ENCODE measurements around the gene CTCF.
"Not testable (repeated sequence)": the region's sequence is repeated elsewhere in the genome, so short reads cannot be mapped to it uniquely, and the experiment has no call there.

CTCF gene, protein sequence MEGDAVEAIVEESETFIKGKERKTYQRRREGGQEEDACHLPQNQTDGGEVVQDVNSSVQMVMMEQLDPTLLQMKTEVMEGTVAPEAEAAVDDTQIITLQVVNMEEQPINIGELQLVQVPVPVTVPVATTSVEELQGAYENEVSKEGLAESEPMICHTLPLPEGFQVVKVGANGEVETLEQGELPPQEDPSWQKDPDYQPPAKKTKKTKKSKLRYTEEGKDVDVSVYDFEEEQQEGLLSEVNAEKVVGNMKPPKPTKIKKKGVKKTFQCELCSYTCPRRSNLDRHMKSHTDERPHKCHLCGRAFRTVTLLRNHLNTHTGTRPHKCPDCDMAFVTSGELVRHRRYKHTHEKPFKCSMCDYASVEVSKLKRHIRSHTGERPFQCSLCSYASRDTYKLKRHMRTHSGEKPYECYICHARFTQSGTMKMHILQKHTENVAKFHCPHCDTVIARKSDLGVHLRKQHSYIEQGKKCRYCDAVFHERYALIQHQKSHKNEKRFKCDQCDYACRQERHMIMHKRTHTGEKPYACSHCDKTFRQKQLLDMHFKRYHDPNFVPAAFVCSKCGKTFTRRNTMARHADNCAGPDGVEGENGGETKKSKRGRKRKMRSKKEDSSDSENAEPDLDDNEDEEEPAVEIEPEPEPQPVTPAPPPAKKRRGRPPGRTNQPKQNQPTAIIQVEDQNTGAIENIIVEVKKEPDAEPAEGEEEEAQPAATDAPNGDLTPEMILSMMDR

GRCh38 chr16:67562526-67562917 is at the start of gene CTCF:
CTCF (plus strand) TSS chr16:67562526; CDS start chr16:67610833, 48,307 bp downstream.
- in situ Hi-C loops (cut with MboI; ENCODE audit: low sequenced_read_pairs) = no loop called here

DNA sequence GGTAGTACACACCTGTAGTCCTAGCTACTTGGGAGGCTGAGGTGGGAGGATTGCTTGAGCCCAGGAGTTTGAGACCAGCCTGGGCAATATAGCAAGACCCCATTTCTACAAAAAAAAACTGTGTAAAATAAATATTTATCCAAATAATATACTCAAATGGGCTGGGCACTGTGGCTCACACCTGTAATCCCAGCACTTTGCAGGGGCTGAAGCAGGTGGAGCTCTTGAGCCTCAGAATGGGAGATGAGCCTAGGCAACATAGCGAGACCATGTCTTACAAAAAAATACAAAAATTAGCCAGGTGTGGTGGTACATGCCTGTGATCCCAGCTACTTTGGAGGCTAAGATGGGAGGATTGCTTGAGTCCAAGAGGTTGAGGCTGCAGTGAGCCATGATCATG is 48.4 kb upstream of the CTCF start:
- in situ Hi-C loops (cut with MboI; ENCODE audit: low sequenced_read_pairs) = not testable (repeated sequence)

- in situ Hi-C loops (cut with MboI; ENCODE audit: low sequenced_read_pairs) = no loop called here
These were observed 47.9 kb upstream of the CTCF start for GRCh38 chr16:67514382-67514828.

DNA sequence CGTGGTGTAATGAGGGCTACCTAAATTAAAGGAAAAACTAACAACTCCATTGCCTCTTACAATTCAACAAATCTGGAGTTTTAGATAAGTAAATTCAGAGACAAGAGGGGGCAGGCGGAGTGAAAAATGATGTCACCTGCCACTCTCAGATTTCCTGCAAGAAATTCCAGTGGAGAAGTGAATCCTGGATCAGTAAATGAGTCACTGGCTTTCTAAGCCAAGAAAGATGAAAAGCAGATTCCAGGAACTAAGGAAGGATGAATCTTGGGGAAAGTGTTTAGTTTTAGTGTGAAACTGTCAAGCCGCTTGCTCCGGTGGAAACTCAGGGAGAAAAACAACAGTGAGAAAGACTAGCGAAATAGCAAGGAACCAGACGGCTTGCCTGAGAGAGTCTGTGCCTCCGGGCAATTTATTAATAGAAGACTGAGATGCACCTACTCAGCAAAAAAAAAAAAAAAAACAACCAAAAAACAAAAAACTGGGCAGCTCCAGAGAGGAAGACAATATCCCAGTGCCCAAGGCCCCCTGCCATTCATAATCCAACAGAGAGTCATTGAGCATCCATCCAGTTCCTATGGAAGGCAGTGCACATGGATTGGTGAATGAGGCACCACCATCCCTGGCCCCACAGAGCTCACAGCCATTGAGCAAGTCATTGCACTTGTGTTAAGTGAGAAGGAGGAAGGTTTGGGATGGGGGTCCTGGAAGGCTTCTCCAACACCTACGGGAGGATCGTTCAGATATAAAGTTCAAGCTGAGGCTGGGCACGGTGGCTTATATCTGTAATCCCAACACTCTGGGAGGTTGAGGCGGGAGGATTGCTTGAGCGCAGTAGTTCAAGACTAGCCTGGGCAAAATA is 45.8 kb upstream of the CTCF start:
- in situ Hi-C loops (cut with MboI; ENCODE audit: low sequenced_read_pairs) = no loop called here

GRCh38 chr16:67517155-67517445 is 45.2 kb upstream of the CTCF start:
- in situ Hi-C loops (cut with MboI; ENCODE audit: low sequenced_read_pairs) = no loop called here

- in situ Hi-C loops (cut with MboI; ENCODE audit: low sequenced_read_pairs) = no loop called here
These were observed 44.5 kb upstream of the CTCF start for GRCh38 chr16:67517661-67518423.

DNA sequence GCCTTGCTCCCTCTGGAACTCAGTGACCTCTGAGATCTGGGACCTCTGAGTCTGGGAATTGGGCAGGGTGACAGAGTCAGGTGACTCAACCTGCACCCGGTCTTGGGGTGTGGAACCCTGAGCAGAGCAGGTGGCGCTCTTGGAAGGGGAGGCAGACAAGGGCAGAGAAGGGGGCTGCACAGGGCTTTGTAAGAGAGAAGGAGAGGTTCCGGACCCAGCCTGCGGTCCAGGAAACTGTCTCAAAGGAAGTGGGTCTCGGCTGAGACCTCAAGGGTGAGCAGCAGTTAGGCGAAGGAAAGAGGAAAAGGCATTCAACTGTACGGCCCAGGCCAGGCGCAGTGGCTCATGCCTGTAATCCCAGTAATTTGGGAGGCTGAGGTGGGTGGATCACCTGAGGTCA is 43.6 kb upstream of the CTCF start:
- in situ Hi-C loops (cut with MboI; ENCODE audit: low sequenced_read_pairs) = no loop called here

DNA sequence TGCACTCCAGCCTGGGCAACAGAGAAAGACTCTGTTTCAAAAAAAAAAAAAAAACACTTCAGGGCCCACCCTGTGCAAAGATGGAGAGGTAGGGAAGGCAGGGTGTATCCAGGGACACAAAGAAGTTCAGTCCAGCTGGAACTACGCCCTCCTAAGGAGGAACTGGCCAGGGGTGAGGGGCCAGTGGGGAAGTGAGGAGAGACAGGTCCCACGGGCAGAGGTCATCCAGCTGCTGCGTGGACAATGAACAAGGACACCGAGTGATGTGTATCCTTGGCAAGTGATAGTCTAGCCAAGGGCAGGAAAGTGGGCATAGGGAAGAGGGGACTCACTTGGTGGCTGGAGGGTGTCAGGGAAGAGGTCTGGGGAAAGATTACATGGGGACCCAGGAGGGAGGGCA is 43.1 kb upstream of the CTCF start:
- in situ Hi-C loops (cut with MboI; ENCODE audit: low sequenced_read_pairs) = no loop called here

- in situ Hi-C loops (cut with MboI; ENCODE audit: low sequenced_read_pairs) = no loop called here
These were observed 41.1 kb upstream of the CTCF start for GRCh38 chr16:67521095-67521804.

DNA sequence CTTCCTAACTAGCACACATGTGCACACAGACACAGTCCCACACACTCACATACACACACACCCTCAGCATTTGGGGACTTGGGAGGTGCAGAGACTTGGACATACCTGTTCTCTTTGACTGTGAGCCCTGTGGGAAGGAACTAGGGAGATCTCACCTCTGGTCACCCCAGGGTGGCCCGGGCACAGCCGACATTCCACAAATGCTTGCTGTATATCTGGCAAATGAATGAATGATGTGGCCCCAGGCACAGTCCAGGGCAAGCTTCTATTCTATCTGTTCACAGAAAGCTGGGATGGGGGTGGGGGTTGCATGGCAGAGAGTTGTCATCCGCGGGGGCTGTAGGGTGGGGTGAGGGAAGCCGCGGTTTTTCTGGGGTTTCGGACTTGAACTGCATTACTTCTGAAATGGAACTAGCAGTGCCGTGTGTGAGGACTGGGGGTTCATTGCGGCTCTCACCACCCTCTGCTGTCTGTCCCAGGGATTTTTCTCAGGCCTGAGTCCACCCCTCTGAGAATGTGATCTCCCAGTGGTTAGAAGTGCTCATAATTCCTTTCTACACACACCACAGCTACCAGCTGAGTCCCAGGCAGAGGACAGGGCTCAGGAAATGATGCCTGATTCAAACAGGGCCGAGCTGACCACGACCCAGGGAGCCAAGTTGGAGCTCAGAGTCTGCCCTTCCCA is 37.0 kb upstream of the CTCF start:
- in situ Hi-C loops (cut with MboI; ENCODE audit: low sequenced_read_pairs) = no loop called here

DNA sequence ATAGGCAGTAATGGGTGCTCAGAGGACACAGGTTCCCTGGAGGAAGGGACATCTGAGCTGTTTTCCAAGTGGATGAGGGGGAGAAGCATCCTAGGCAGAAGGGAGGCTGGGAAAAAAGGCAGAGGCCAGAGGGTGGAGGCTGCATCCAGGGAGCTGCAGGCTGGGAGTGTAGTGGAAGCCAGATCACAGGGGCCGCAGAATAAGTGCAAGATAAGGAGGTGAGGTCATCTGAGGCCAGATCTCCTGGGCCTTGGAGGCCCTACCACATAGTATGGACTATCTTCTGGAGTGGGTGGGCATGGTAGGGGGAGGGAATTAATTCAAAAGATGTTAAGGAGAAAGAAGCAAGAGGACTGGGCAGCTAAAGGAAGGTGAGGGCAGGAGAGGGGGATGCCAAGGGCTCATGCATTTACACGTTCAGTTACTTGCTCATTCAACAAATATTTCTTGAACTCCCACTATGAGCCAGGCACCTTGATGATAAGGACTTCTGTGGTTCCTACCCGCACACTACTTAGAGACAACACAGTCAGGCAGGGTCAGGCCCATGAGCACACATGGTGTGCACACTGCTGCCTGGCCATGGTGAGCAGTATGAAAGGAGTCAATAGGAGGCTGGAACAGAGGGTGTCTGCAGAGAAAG is 36.1 kb upstream of the CTCF start:
- in situ Hi-C loops (cut with MboI; ENCODE audit: low sequenced_read_pairs) = no loop called here

DNA sequence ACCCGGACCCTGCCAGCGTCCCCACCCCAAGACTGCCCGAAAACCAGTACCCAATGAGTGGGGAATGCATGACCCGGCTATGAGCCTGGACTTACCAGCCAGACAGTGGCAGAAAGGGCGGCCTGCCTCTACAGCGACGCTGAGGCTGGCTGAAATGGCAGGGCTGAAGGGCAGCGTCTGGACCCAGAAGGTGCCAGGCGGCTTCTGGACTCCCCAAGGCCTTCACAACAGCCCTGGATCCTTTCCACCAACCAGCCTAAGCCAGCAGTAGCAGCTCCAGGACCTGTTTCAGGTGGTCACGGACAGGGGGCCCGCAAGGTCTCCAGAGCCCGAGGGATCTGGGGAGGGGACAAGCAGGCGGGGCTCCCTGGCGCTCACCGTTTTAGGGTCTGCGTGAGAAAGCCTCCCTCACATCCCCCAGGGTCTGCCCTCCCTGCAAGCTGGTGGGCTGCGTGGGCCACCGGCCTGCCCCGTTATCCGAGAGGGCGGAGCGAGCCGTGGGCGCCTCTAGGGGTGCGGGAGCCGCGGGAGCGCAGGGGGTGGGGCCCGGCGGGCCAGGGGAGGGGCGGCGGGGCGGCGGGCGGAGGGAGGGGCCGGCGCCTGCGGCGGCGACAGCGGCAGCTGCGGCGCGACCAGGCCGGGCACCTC is 34.0 kb upstream of the CTCF start, which contains the start of gene RIPOR1:
RIPOR1 (plus strand) TSS at position 608 of the 648 bp plus-strand sequence. CDS start 9,618 bp downstream, outside the sequence.
- in situ Hi-C loops (cut with MboI; ENCODE audit: low sequenced_read_pairs) = no loop called here

- in situ Hi-C loops (cut with MboI; ENCODE audit: low sequenced_read_pairs) = no loop called here
These were observed 33.3 kb upstream of the CTCF start for GRCh38 chr16:67528870-67529581.

- in situ Hi-C loops (cut with MboI; ENCODE audit: low sequenced_read_pairs) = no loop called here
These were observed 32.7 kb upstream of the CTCF start for GRCh38 chr16:67529582-67530012.

- in situ Hi-C loops (cut with MboI; ENCODE audit: low sequenced_read_pairs) = no loop called here
These were observed 32.0 kb upstream of the CTCF start for GRCh38 chr16:67530013-67530939.

DNA sequence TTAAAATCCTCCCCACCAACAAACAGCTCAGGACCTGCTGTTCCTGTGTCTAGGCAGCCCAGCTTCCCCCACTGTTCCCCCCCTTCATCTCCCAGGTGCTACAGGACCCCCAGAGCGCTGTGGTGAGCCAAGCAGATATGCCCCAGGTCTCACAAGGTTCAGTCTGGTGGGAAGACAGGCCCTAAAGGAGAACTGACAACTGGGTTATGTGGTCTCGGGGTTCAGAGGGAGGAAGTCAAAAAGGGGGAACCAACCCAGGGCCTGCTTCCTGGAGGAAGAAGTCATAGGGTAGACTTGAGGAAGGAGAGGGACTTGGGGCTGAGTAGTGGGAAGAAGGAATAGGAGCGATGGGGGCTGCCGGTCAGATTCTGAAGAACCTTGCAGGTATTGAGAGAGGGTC is 31.1 kb upstream of the CTCF start:
- in situ Hi-C loops (cut with MboI; ENCODE audit: low sequenced_read_pairs) = no loop called here

Measured in hTERT RPE-1 (cell line).